OCI-LY1 (cell line): ENCODE results near the gene CCPG1.
"Not testable (repeated sequence)": the region's sequence is repeated elsewhere in the genome, so short reads cannot be mapped to it uniquely, and the experiment has no call there.

Experiments
- EZH2 ChIP-seq: fragments of 200-600 bp; sonication (generic), shearing (Covaris generic); IDR thresholded peaks from 2 replicates; pipeline ENCODE4 v1.8.0; 2017; ENCODE audit warnings: borderline replicate concordance, mixed run types, mild to moderate bottlenecking, antibody characterized with exemption, low read length, moderate library complexity, mixed read lengths
- TF ChIP-seq, protein P1 (sequence below): fragments of 200-600 bp; sonication (generic), shearing (Covaris generic); IDR thresholded peaks from 2 replicates; pipeline ENCODE4 v1.5.1; 2017; ENCODE audit warnings: mild to moderate bottlenecking, antibody characterized with exemption, low read length, moderate library complexity, mixed read lengths

- TF ChIP-seq, protein P1, sequence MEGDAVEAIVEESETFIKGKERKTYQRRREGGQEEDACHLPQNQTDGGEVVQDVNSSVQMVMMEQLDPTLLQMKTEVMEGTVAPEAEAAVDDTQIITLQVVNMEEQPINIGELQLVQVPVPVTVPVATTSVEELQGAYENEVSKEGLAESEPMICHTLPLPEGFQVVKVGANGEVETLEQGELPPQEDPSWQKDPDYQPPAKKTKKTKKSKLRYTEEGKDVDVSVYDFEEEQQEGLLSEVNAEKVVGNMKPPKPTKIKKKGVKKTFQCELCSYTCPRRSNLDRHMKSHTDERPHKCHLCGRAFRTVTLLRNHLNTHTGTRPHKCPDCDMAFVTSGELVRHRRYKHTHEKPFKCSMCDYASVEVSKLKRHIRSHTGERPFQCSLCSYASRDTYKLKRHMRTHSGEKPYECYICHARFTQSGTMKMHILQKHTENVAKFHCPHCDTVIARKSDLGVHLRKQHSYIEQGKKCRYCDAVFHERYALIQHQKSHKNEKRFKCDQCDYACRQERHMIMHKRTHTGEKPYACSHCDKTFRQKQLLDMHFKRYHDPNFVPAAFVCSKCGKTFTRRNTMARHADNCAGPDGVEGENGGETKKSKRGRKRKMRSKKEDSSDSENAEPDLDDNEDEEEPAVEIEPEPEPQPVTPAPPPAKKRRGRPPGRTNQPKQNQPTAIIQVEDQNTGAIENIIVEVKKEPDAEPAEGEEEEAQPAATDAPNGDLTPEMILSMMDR, result not testable (repeated sequence)
- TF ChIP-seq EZH2, result not testable (repeated sequence)
Measured at GRCh38 chr15:55400050-55400449, 8.1 kb downstream of the CCPG1 start.
